HepG2 (cell line): ENCODE data around the gene DHH. TPM values are rescaled to one million over a fixed set of nuclear protein-coding genes. Genes with fewer than 3 reads are reported as not detected.

Source experiments
- ASH2L ChIP-seq: fragments of 300-600, 200-600 bp; sonication (generic); IDR thresholded peaks from 2 replicates; pipeline ENCODE4 v1.7.0; 2017; ENCODE audit warnings: low read depth, mild to moderate bottlenecking, moderate library complexity, mixed read lengths, low read length; ENCODE audit not compliant: insufficient read length
- GATA4 ChIP-seq: sonication (generic); IDR thresholded peaks from 2 replicates; pipeline ENCODE4 v1.6.1; 2016; ENCODE audit warnings: antibody characterized with exemption, low read depth, borderline replicate concordance
- GTF3A ChIP-seq: sonication (generic); formaldehyde crosslinking; conservative IDR thresholded peaks from 2 replicates; pipeline ENCODE4 v1.4.0; 2020; ENCODE audit warnings: mild to moderate bottlenecking, missing genetic modification reagents
- KDM1A ChIP-seq: IDR thresholded peaks from 2 replicates; pipeline ENCODE4 v1.6.1; 2016; ENCODE audit warnings: missing compliant biosample characterization
- PHF8 ChIP-seq: sonication (generic); formaldehyde crosslinking; IDR thresholded peaks from 2 replicates; pipeline ENCODE4 v1.5.0; 2020; ENCODE audit warnings: missing genetic modification reagents
- RFXAP ChIP-seq: sonication (generic); formaldehyde crosslinking; IDR thresholded peaks from 2 replicates; pipeline ENCODE4 v1.4.0; 2020; ENCODE audit warnings: missing genetic modification reagents, borderline replicate concordance
- SALL1 ChIP-seq: sonication (generic); formaldehyde crosslinking; IDR thresholded peaks from 2 replicates; pipeline ENCODE4 v1.8.0; 2022; ENCODE audit warnings: mild to moderate bottlenecking, missing genetic modification reagents
- SIX1 ChIP-seq: sonication (generic); formaldehyde crosslinking; IDR thresholded peaks from 2 replicates; pipeline ENCODE4 v1.4.0; 2020; ENCODE audit warnings: missing genetic modification reagents, borderline replicate concordance
- SOX13 ChIP-seq, 3 experiments: fragments of 450-650 bp in 1 of 3; sonication (generic) in 1 of 3; formaldehyde crosslinking in 1 of 3; IDR thresholded peaks in 2 of 3; conservative IDR thresholded peaks in 1 of 3; 2 replicates each; pipeline versions ENCODE4 v1.5.0 to v1.6.1; 2016 to 2020; ENCODE audit warnings: antibody characterized with exemption in 1 of 3, mild to moderate bottlenecking in 1 of 3, missing compliant biosample characterization in 1 of 3, missing genetic modification reagents in 1 of 3, moderate library complexity in 1 of 3
- TAF15 ChIP-seq: fragments of 200-400 bp; formaldehyde crosslinking; IDR thresholded peaks from one replicate; pipeline ENCODE4 v1.6.1; 2018; ENCODE audit warnings: mild to moderate bottlenecking, low read depth, low read length; ENCODE audit not compliant: poor library complexity, severe bottlenecking
- ZFP37 ChIP-seq: sonication (generic); formaldehyde crosslinking; IDR thresholded peaks from 2 replicates; pipeline ENCODE4 v1.4.0; 2020; ENCODE audit warnings: missing genetic modification reagents, borderline replicate concordance
- ZNF484 ChIP-seq: sonication (generic); formaldehyde crosslinking; IDR thresholded peaks from 2 replicates; pipeline ENCODE4 v1.5.1; 2020; ENCODE audit warnings: mild to moderate bottlenecking, low read depth, missing genetic modification reagents, borderline replicate concordance
- ZNF644 ChIP-seq: IDR thresholded peaks from 2 replicates; pipeline ENCODE4 v1.6.1; 2016; ENCODE audit warnings: low read depth
- ZNF720 ChIP-seq: sonication (generic); formaldehyde crosslinking; IDR thresholded peaks from 2 replicates; pipeline ENCODE4 v1.4.0; 2020; ENCODE audit warnings: missing genetic modification reagents
- ZNF775 ChIP-seq: sonication (generic); formaldehyde crosslinking; IDR thresholded peaks from 2 replicates; pipeline ENCODE4 v1.4.0; 2020; ENCODE audit warnings: missing genetic modification reagents, mild to moderate bottlenecking, moderate library complexity, borderline replicate concordance
- ZNF781 ChIP-seq: sonication (generic); formaldehyde crosslinking; IDR thresholded peaks from 2 replicates; pipeline ENCODE4 v1.5.1; 2020; ENCODE audit warnings: borderline replicate concordance, mild to moderate bottlenecking, missing genetic modification reagents; ENCODE audit errors: not compliant biosample characterization
- ZNF816 ChIP-seq: sonication (generic); formaldehyde crosslinking; IDR thresholded peaks from 2 replicates; pipeline ENCODE4 v1.8.0; 2022; ENCODE audit warnings: missing genetic modification reagents, mild to moderate bottlenecking, borderline replicate concordance
- ZNF878 ChIP-seq: sonication (generic); formaldehyde crosslinking; IDR thresholded peaks from 2 replicates; pipeline ENCODE4 v1.8.1; 2023; ENCODE audit warnings: mild to moderate bottlenecking, missing genetic modification reagents, moderate library complexity
- polyA plus RNA-seq, 8 experiments: library from polyadenylated mRNA; depleted of rRNA in 3 of 8; stranded (reverse) in 7 of 8; unstranded in 1 of 8; fragments of >200 nt; fragmentation: Illumina TruSeq in 4 of 8; extraction: Trizol in 4 of 8; gene quantifications; 2 replicates each; pipeline versions ENCODE4 v1.2.1 to v1.2.3, GENCODE V29; 2011 to 2016; ENCODE audit warnings: low read depth in 4 of 8, missing spikeins in 1 of 8, mixed read lengths in 1 of 8; ENCODE audit not compliant: insufficient read depth in 1 of 8
- total RNA-seq, 5 experiments: library from RNA; depleted of rRNA; stranded (reverse); fragments of >200 nt; fragmentation: Illumina TruSeq; extraction: Trizol; gene quantifications; 2 replicates each; pipeline ENCODE4 v1.2.3, GENCODE V29; 2016; ENCODE audit warnings: low read depth in 1 of 5
- TF ChIP-seq, protein P1 (sequence below): sonication (generic); formaldehyde crosslinking; conservative IDR thresholded peaks from 2 replicates; pipeline ENCODE4 v1.8.0; 2022; ENCODE audit warnings: mild to moderate bottlenecking, moderate library complexity, missing genetic modification reagents
- TF ChIP-seq, protein P2 (sequence below): sonication (generic); formaldehyde crosslinking; IDR thresholded peaks from 2 replicates; pipeline ENCODE4 v1.4.0; 2020; ENCODE audit warnings: missing genetic modification reagents
- TF ChIP-seq, protein P3 (sequence below): sonication (generic); formaldehyde crosslinking; IDR thresholded peaks from 2 replicates; pipeline ENCODE4 v1.5.0; 2020; ENCODE audit warnings: missing genetic modification reagents
- TF ChIP-seq, protein P4 (sequence below): sonication (generic); formaldehyde crosslinking; IDR thresholded peaks from 2 replicates; pipeline ENCODE4 v1.5.0; 2020; ENCODE audit warnings: missing genetic modification reagents
- TF ChIP-seq, protein P5 (sequence below): IDR thresholded peaks from 2 replicates; pipeline ENCODE4 v1.6.1; 2012; ENCODE audit warnings: inconsistent platforms

Gene DHH
- total and polyA plus RNA-seq, 2 of the 13 experiments (the other 11 are each of a cell fraction or from before 2014, with no cell fraction given) = not detected

DNA sequence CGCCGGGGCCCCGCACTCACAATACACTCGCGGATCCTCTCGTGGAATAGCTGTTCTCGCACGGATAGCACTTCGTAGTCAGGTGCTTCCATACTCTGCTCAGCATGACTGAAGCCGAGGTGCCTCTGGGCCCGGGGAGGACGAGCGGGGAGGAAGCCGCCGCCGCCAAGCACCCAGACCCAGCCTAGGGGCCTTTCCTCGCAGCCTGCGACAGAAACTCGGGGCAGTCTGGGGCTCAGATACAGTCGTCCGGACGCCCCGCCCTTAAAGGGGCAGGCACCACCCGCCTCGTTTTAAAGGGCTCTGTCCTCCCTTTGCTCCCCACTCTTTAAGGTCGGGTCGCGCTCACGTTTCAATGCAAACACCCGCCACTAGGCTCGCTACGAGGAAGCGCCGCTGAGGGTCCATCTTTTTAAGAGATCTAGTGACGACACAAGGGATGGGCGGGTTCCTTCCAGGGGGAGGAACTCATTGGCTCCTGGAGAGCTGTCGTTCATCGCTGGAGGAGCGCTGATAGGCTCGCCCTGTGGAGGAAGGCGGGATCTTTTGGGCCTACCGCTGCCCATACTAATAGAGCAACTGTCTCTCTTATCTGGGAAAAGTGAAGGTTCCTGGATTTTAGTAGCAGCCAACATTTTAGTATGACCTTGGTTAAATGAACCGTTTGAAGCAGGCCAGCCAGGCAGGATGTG is 16.0 kb upstream of the DHH start, which contains the start of gene LMBR1L (continued):
- TF ChIP-seq KDM1A (no peak), SIX1 (CRISPR knock-in tag) (peak; percentile 48; the same call in 1 of the 2 replicates), ZNF484 (no peak), ZNF644 (CRISPR knock-in tag) (0 out of 2 replicates have a peak, but pooled peaks have one; percentile 5), ZNF720 (CRISPR knock-in tag) (no peak), SALL1 (peak; percentile 76), ZNF775 (CRISPR knock-in tag) (no peak), ASH2L (peak; percentile 53), SOX13 (IDR thresholded peaks at IDR 0.05) (no peak), SOX13 (CRISPR knock-in tag; conservative IDR thresholded peaks at IDR 0.05 in 1 of 2, IDR thresholded peaks at IDR 0.05 in 1 of 2) (no peak; a peak in 1 of 4 replicates), ZNF781 (CRISPR knock-in tag) (peak; percentile 54), ZNF816 (CRISPR knock-in tag) (no peak), PHF8 (CRISPR knock-in tag) (peak; percentile 76), TAF15 (no peak), RFXAP (no peak), ZFP37 (CRISPR knock-in tag) (peak; percentile 48; the same call in 1 of the 2 replicates), GATA4 (no peak), ZNF878 (CRISPR knock-in tag) (no peak), GTF3A (CRISPR knock-in tag) (no peak)
- TF ChIP-seq, protein P1, sequence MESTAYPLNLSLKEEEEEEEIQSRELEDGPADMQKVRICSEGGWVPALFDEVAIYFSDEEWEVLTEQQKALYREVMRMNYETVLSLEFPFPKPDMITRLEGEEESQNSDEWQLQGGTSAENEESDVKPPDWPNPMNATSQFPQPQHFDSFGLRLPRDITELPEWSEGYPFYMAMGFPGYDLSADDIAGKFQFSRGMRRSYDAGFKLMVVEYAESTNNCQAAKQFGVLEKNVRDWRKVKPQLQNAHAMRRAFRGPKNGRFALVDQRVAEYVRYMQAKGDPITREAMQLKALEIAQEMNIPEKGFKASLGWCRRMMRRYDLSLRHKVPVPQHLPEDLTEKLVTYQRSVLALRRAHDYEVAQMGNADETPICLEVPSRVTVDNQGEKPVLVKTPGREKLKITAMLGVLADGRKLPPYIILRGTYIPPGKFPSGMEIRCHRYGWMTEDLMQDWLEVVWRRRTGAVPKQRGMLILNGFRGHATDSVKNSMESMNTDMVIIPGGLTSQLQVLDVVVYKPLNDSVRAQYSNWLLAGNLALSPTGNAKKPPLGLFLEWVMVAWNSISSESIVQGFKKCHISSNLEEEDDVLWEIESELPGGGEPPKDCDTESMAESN (CRISPR knock-in tag) = peak; percentile 57; the same call in 1 of the 2 replicates
- TF ChIP-seq, protein P2, sequence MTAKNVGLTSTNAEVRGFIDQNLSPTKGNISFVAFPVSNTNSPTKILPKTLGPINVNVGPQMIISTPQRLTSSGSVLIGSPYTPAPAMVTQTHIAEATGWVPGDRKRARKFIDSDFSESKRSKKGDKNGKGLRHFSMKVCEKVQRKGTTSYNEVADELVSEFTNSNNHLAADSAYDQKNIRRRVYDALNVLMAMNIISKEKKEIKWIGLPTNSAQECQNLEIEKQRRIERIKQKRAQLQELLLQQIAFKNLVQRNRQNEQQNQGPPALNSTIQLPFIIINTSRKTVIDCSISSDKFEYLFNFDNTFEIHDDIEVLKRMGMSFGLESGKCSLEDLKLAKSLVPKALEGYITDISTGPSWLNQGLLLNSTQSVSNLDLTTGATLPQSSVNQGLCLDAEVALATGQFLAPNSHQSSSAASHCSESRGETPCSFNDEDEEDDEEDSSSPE (CRISPR knock-in tag) = no peak; the same call in 1 of the 2 replicates
- TF ChIP-seq, protein P3, sequence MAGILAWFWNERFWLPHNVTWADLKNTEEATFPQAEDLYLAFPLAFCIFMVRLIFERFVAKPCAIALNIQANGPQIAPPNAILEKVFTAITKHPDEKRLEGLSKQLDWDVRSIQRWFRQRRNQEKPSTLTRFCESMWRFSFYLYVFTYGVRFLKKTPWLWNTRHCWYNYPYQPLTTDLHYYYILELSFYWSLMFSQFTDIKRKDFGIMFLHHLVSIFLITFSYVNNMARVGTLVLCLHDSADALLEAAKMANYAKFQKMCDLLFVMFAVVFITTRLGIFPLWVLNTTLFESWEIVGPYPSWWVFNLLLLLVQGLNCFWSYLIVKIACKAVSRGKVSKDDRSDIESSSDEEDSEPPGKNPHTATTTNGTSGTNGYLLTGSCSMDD (CRISPR knock-in tag) = no peak
- TF ChIP-seq, protein P4, sequence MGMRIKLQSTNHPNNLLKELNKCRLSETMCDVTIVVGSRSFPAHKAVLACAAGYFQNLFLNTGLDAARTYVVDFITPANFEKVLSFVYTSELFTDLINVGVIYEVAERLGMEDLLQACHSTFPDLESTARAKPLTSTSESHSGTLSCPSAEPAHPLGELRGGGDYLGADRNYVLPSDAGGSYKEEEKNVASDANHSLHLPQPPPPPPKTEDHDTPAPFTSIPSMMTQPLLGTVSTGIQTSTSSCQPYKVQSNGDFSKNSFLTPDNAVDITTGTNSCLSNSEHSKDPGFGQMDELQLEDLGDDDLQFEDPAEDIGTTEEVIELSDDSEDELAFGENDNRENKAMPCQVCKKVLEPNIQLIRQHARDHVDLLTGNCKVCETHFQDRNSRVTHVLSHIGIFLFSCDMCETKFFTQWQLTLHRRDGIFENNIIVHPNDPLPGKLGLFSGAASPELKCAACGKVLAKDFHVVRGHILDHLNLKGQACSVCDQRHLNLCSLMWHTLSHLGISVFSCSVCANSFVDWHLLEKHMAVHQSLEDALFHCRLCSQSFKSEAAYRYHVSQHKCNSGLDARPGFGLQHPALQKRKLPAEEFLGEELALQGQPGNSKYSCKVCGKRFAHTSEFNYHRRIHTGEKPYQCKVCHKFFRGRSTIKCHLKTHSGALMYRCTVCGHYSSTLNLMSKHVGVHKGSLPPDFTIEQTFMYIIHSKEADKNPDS = no peak
- TF ChIP-seq, protein P5, sequence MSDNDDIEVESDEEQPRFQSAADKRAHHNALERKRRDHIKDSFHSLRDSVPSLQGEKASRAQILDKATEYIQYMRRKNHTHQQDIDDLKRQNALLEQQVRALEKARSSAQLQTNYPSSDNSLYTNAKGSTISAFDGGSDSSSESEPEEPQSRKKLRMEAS = peak; percentile 61
